ENCODE data around the gene RPS2. TPM values are rescaled to one million over a fixed set of nuclear protein-coding genes. Genes with fewer than 3 reads are reported as not detected.

Gene RPS2
- total RNA-seq, 4 donors from 2014 or later = 982 to 2,205 (median 1,458) TPM

- TF ChIP-seq CTCF (IDR thresholded peaks at IDR 0.05) (no peak), POLR2A (IDR thresholded peaks at IDR 0.05) (no peak)
- Histone ChIP-seq H3K9me3 (no peaks in the 10 kb centered on the region), H3K27ac (peak overlapping the region; percentile 69 to 84), H3K4me3 (peak overlapping the region; percentile 60 to 73), H3K36me3 (no peaks in the 10 kb centered on the region), H3K4me1 (peaks cover 0 to 30% of the 10 kb centered on the region in 2 donors), H3K27me3 (no peaks in the 10 kb centered on the region)
- intact Hi-C loops (cut with DNase I; ENCODE audit: low total_unique reads) = no loop called here
- DNase-seq = no peak
These were observed 44.1 kb upstream of the RPS2 start for GRCh38 chr16:2008631-2009163.

GRCh38 chr16:2008009-2008526, 43.4 kb upstream of the RPS2 start:
- H3K9me3 ChIP-seq = no peaks in the 10 kb centered on the region
- H3K36me3 ChIP-seq = no peaks in the 10 kb centered on the region
- TF ChIP-seq CTCF (IDR thresholded peaks at IDR 0.05) (no peak), POLR2A (IDR thresholded peaks at IDR 0.05) (no peak)
- peaks cover 0 to 30% of the 10 kb centered on the region in 2 donors for H3K4me1 ChIP-seq
- no peaks in the 10 kb centered on the region for H3K27me3 ChIP-seq
- no peak for DNase-seq
- peak overlapping the region in 1 of 2 donors; percentile 69 for H3K27ac ChIP-seq
- H3K4me3 ChIP-seq = no peak overlapping the region
- intact Hi-C loops (cut with DNase I; ENCODE audit: low total_unique reads) = no loop called here

GRCh38 chr16:2007081-2007836, 42.6 kb upstream of the RPS2 start:
- TF ChIP-seq POLR2A (IDR thresholded peaks at IDR 0.05) = no peak
- TF ChIP-seq CTCF (IDR thresholded peaks at IDR 0.05) = no peak
- Histone ChIP-seq H3K27me3 (no peaks in the 10 kb centered on the region), H3K9me3 (no peaks in the 10 kb centered on the region), H3K4me1 (peaks cover 0 to 30% of the 10 kb centered on the region in 2 donors), H3K36me3 (no peaks in the 10 kb centered on the region), H3K4me3 (no peak overlapping the region), H3K27ac (no peak overlapping the region)
- DNase-seq = no peak
- intact Hi-C loops (cut with DNase I; ENCODE audit: low total_unique reads) = no loop called here

- Histone ChIP-seq H3K27ac (no peak overlapping the region), H3K9me3 (no peaks in the 10 kb centered on the region), H3K4me3 (no peak overlapping the region), H3K4me1 (peaks cover 0 to 30% of the 10 kb centered on the region in 2 donors), H3K36me3 (no peaks in the 10 kb centered on the region), H3K27me3 (no peaks in the 10 kb centered on the region)
- DNase-seq = no peak
- intact Hi-C loops (cut with DNase I; ENCODE audit: low total_unique reads) = no loop called here
- TF ChIP-seq CTCF (IDR thresholded peaks at IDR 0.05) = no peak
- no peak for TF ChIP-seq POLR2A (IDR thresholded peaks at IDR 0.05)
These were observed 41.7 kb upstream of the RPS2 start for GRCh38 chr16:2006317-2006716.

- no peak for DNase-seq
- no peak for TF ChIP-seq CTCF (IDR thresholded peaks at IDR 0.05)
- no peak for TF ChIP-seq POLR2A (IDR thresholded peaks at IDR 0.05)
- H3K9me3 ChIP-seq = no peaks in the 10 kb centered on the region
- no peak overlapping the region for H3K27ac ChIP-seq
- H3K27me3 ChIP-seq = no peaks in the 10 kb centered on the region
- no peaks in the 10 kb centered on the region for H3K36me3 ChIP-seq
- H3K4me3 ChIP-seq = no peak overlapping the region
- intact Hi-C loops (cut with DNase I; ENCODE audit: low total_unique reads) = no loop called here
- H3K4me1 ChIP-seq = peaks cover 0 to 30% of the 10 kb centered on the region in 2 donors
These were observed 41.0 kb upstream of the RPS2 start for GRCh38 chr16:2005646-2006045.

All from uterus (tissue), 4 donors.